HL-60 (cell line): ENCODE data around the gene KDM2B.

Experiments
- POLR2AphosphoS5 ChIP-seq: IDR thresholded peaks from 2 replicates; pipeline ENCODE4 v1.6.1; 2012; ENCODE audit warnings: low read depth
- SPI1 ChIP-seq: IDR thresholded peaks from 2 replicates; pipeline ENCODE4 v1.6.1; 2012; ENCODE audit warnings: low read depth, mild to moderate bottlenecking, borderline replicate concordance
- TF ChIP-seq, protein P1 (sequence below): IDR thresholded peaks from one replicate; pipeline ENCODE4 v1.5.1; 2011; ENCODE audit warnings: low read length, control low read depth, inconsistent platforms; ENCODE audit not compliant: insufficient read depth
- TF ChIP-seq, protein P2 (sequence below): IDR thresholded peaks from 2 replicates; pipeline ENCODE4 v1.6.1; 2012; ENCODE audit warnings: low read depth; ENCODE audit not compliant: insufficient replicate concordance

DNA sequence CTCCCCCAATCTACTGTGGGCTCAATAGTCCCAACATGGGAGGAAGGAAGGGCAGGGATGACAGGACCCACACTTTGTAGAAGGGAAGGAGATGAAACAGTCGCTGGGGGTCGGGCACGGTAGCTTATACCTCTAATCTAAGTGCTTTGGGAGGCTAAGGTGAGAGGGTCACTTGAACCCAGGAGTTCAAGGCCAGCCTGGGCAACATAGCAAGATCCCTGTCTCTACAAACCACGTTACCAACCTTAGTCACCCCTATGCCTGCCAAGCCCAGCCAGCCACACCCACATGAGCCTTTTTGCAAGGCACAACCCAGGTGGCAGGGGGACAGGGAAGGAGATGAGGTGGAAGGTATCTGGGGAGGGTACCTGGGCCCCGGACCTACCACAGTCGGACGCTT lies 31.7 kb downstream of the KDM2B start:
- TF ChIP-seq, protein P1, sequence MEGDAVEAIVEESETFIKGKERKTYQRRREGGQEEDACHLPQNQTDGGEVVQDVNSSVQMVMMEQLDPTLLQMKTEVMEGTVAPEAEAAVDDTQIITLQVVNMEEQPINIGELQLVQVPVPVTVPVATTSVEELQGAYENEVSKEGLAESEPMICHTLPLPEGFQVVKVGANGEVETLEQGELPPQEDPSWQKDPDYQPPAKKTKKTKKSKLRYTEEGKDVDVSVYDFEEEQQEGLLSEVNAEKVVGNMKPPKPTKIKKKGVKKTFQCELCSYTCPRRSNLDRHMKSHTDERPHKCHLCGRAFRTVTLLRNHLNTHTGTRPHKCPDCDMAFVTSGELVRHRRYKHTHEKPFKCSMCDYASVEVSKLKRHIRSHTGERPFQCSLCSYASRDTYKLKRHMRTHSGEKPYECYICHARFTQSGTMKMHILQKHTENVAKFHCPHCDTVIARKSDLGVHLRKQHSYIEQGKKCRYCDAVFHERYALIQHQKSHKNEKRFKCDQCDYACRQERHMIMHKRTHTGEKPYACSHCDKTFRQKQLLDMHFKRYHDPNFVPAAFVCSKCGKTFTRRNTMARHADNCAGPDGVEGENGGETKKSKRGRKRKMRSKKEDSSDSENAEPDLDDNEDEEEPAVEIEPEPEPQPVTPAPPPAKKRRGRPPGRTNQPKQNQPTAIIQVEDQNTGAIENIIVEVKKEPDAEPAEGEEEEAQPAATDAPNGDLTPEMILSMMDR = no peak
- TF ChIP-seq SPI1 = no peak
- TF ChIP-seq, protein P2, sequence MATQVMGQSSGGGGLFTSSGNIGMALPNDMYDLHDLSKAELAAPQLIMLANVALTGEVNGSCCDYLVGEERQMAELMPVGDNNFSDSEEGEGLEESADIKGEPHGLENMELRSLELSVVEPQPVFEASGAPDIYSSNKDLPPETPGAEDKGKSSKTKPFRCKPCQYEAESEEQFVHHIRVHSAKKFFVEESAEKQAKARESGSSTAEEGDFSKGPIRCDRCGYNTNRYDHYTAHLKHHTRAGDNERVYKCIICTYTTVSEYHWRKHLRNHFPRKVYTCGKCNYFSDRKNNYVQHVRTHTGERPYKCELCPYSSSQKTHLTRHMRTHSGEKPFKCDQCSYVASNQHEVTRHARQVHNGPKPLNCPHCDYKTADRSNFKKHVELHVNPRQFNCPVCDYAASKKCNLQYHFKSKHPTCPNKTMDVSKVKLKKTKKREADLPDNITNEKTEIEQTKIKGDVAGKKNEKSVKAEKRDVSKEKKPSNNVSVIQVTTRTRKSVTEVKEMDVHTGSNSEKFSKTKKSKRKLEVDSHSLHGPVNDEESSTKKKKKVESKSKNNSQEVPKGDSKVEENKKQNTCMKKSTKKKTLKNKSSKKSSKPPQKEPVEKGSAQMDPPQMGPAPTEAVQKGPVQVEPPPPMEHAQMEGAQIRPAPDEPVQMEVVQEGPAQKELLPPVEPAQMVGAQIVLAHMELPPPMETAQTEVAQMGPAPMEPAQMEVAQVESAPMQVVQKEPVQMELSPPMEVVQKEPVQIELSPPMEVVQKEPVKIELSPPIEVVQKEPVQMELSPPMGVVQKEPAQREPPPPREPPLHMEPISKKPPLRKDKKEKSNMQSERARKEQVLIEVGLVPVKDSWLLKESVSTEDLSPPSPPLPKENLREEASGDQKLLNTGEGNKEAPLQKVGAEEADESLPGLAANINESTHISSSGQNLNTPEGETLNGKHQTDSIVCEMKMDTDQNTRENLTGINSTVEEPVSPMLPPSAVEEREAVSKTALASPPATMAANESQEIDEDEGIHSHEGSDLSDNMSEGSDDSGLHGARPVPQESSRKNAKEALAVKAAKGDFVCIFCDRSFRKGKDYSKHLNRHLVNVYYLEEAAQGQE = no peak
- TF ChIP-seq POLR2AphosphoS5 = no peak
